BLaER1 treated with 17β-estradiol and CSF1 and Interleukin-3, amounts not matched to agents 10 nM and 100 nM (cell line): ENCODE measurements around the gene CASP5.
A peak's percentile ranks its signal among the peaks of the same experiment; 100 is the strongest.
"Not testable (repeated sequence)": the region's sequence is repeated elsewhere in the genome, so short reads cannot be mapped to it uniquely, and the experiment has no call there.

ENCODE experiments used
- H3K27ac ChIP-seq, 11 experiments: shearing (Covaris generic); formaldehyde crosslinking; 2 replicates each; pipeline ENCODE4 v1.8.1; 2022
- H3K27me3 ChIP-seq, 11 experiments: shearing (Covaris generic); formaldehyde crosslinking; 2 replicates each; pipeline ENCODE4 v1.8.1; 2022
- H3K36me3 ChIP-seq, 11 experiments: shearing (Covaris generic); formaldehyde crosslinking; 2 replicates each; pipeline ENCODE4 v1.8.1; 2022
- H3K4me1 ChIP-seq, 10 experiments: shearing (Covaris generic); formaldehyde crosslinking; 2 replicates each; pipeline ENCODE4 v1.8.1; 2022
- H3K4me2 ChIP-seq, 11 experiments: shearing (Covaris generic); formaldehyde crosslinking; 2 replicates each; pipeline ENCODE4 v1.8.1; 2022
- H3K4me3 ChIP-seq, 10 experiments: shearing (Covaris generic); formaldehyde crosslinking; 2 replicates each; pipeline ENCODE4 v1.8.1; 2022
- H3K9ac ChIP-seq, 11 experiments: shearing (Covaris generic); formaldehyde crosslinking; 2 replicates each; pipeline ENCODE4 v1.8.1; 2022
- H3K9me3 ChIP-seq, 11 experiments: shearing (Covaris generic); formaldehyde crosslinking; replicated peaks in 1 of 11; 2 replicates each; pipeline ENCODE4 v1.8.1; 2022
- H4K20me1 ChIP-seq, 11 experiments: shearing (Covaris generic); formaldehyde crosslinking; 2 replicates each; pipeline ENCODE4 v1.8.1; 2022
- Cebpa-rat ChIP-seq, 11 experiments: shearing (Covaris generic); IDR thresholded peaks; 2 replicates each; pipeline ENCODE4 v1.8.1; 2022

Gene CASP5

GRCh38 chr11:105054723-105055493, 31.9 kb upstream of the CASP5 start:
- Histone ChIP-seq H3K9ac (no peak overlapping the region), H3K27ac (peak overlapping the region in 1 of 11 experiments; percentile 39; a peak in 1 of 22 replicates), H3K4me2 (peak overlapping the region in 3 of 11 experiments; percentile 10 to 23 (median 16); a peak in 3 of 22 replicates), H3K9me3 (peaks cover 0 to 8% (median 0%) of the 10 kb centered on the region in 11 experiments; a peak in 1 of 22 replicates), H3K27me3 (no peaks in the 10 kb centered on the region), H3K4me3 (no peak overlapping the region), H3K36me3 (no peaks in the 10 kb centered on the region), H3K4me1 (peaks cover 0 to 34% (median 0%) of the 10 kb centered on the region in 10 experiments; a peak in 6 of 20 replicates), H4K20me1 (no peaks in the 10 kb centered on the region)
- TF ChIP-seq Cebpa-rat (IDR thresholded peaks at IDR 0.05) = no peak

- H3K4me3 ChIP-seq = no peak overlapping the region
- TF ChIP-seq Cebpa-rat (IDR thresholded peaks at IDR 0.05) = no peak
These were observed 29.5 kb upstream of the CASP5 start for GRCh38 chr11:105052487-105052886.

GRCh38 chr11:105051559-105051958, 28.6 kb upstream of the CASP5 start:
- Histone ChIP-seq H3K9me3 (peaks cover 0 to 8% (median 0%) of the 10 kb centered on the region in 11 experiments; a peak in 1 of 22 replicates), H3K36me3 (no peaks in the 10 kb centered on the region), H4K20me1 (no peaks in the 10 kb centered on the region), H3K4me1 (peaks cover 0 to 46% (median 0%) of the 10 kb centered on the region in 10 experiments; a peak in 6 of 20 replicates), H3K27ac (no peak overlapping the region), H3K27me3 (no peaks in the 10 kb centered on the region), H3K9ac (no peak overlapping the region), H3K4me3 (no peak overlapping the region), H3K4me2 (no peak overlapping the region)
- no peak for TF ChIP-seq Cebpa-rat (IDR thresholded peaks at IDR 0.05)

More at GRCh38 chr11:105052487-105052886, 29.5 kb upstream of the CASP5 start:
- Histone ChIP-seq H3K4me2 (peak overlapping the region in 1 of 11 experiments; percentile 30; a peak in 1 of 22 replicates), H3K27me3 (no peaks in the 10 kb centered on the region), H4K20me1 (no peaks in the 10 kb centered on the region), H3K36me3 (no peaks in the 10 kb centered on the region), H3K9me3 (peaks cover 0 to 8% (median 0%) of the 10 kb centered on the region in 11 experiments; a peak in 1 of 22 replicates), H3K27ac (no peak overlapping the region), H3K9ac (no peak overlapping the region), H3K4me1 (peaks cover 0 to 46% (median 0%) of the 10 kb centered on the region in 10 experiments; a peak in 6 of 20 replicates)

GRCh38 chr11:105049481-105049880, 26.5 kb upstream of the CASP5 start:
- Histone ChIP-seq H3K27ac (no peak overlapping the region), H3K4me2 (no peak overlapping the region), H3K9ac (no peak overlapping the region), H3K9me3 (peaks cover 0 to 8% (median 0%) of the 10 kb centered on the region in 11 experiments; a peak in 1 of 22 replicates), H3K4me3 (no peak overlapping the region), H4K20me1 (no peaks in the 10 kb centered on the region), H3K27me3 (no peaks in the 10 kb centered on the region), H3K36me3 (no peaks in the 10 kb centered on the region), H3K4me1 (peaks cover 5 to 49% (median 14%) of the 10 kb centered on the region in 10 experiments; a peak in 17 of 20 replicates)
- TF ChIP-seq Cebpa-rat (IDR thresholded peaks at IDR 0.05) = no peak

- H4K20me1 ChIP-seq = no peaks in the 10 kb centered on the region
- peak overlapping the region in 3 of 11 experiments; percentile 24 to 77 (median 47); a peak in 5 of 22 replicates for H3K27ac ChIP-seq
- H3K4me3 ChIP-seq = no peak overlapping the region
- H3K27me3 ChIP-seq = no peaks in the 10 kb centered on the region
- TF ChIP-seq Cebpa-rat (IDR thresholded peaks at IDR 0.05) = no peak
- no peak overlapping the region for H3K9ac ChIP-seq
- H3K36me3 ChIP-seq = peaks cover 0 to 7% (median 0%) of the 10 kb centered on the region in 11 experiments; a peak in 1 of 22 replicates
- peak overlapping the region in 3 of 11 experiments; percentile 10 to 96 (median 76); a peak in 6 of 22 replicates for H3K4me2 ChIP-seq
- 0 out of 22 replicates have a peak, but pooled peaks cover 0 to 3% (median 0%) of the 10 kb centered on the region in 11 experiments for H3K9me3 ChIP-seq
- H3K4me1 ChIP-seq = peaks cover 5 to 65% (median 16%) of the 10 kb centered on the region in 10 experiments; a peak in 17 of 20 replicates
These were observed 24.1 kb upstream of the CASP5 start for GRCh38 chr11:105046898-105047579.

- Histone ChIP-seq H3K9me3 (peaks cover 0 to 9% (median 0%) of the 10 kb centered on the region in 11 experiments; a peak in 4 of 22 replicates), H3K4me3 (peak overlapping the region in 5 of 10 experiments; percentile 45 to 72 (median 66); a peak in 6 of 20 replicates), H3K9ac (peak overlapping the region in 4 of 11 experiments; percentile 77 to 86 (median 80); a peak in 6 of 22 replicates), H3K4me2 (peak overlapping the region; percentile 39 to 96 (median 73); a peak in 21 of 22 replicates), H3K4me1 (peaks cover 5 to 76% (median 18%) of the 10 kb centered on the region in 10 experiments; a peak in 17 of 20 replicates), H3K36me3 (peaks cover 0 to 20% (median 0%) of the 10 kb centered on the region in 11 experiments; a peak in 6 of 22 replicates), H3K27ac (peak overlapping the region in 8 of 11 experiments; percentile 60 to 83 (median 74); a peak in 17 of 22 replicates), H3K27me3 (no peaks in the 10 kb centered on the region), H4K20me1 (no peaks in the 10 kb centered on the region)
- TF ChIP-seq Cebpa-rat (IDR thresholded peaks at IDR 0.05) = no peak
These were observed 22.8 kb upstream of the CASP5 start for GRCh38 chr11:105045676-105046296.

GRCh38 chr11:105044557-105045524, 21.9 kb upstream of the CASP5 start, which contains the start of gene CARD16:
CARD16 (minus strand) TSS chr11:105045335; CDS start chr11:105045297, 38 bp downstream.
- H3K9ac ChIP-seq = peak within 1 kb of the TSS; percentile 45 to 86 (median 72); a peak in 20 of 22 replicates
- H3K9me3 ChIP-seq = peaks cover 0 to 16% (median 0%) of the 10 kb centered on the region in 11 experiments; a peak in 6 of 22 replicates
- H3K4me1 ChIP-seq = peaks cover 5 to 73% (median 18%) of the 10 kb centered on the region in 10 experiments; a peak in 17 of 20 replicates
- peak in 2 of 11 experiments; percentile 28 to 43; a peak in 2 of 22 replicates for TF ChIP-seq Cebpa-rat (IDR thresholded peaks at IDR 0.05)
- peak within 1 kb of the TSS; percentile 39 to 96 (median 73) for H3K4me2 ChIP-seq
- peak within 1 kb of the TSS; percentile 28 to 83 (median 72); a peak in 21 of 22 replicates for H3K27ac ChIP-seq
- H3K4me3 ChIP-seq = peak within 1 kb of the TSS; percentile 35 to 72 (median 58); a peak in 18 of 20 replicates
- H3K36me3 ChIP-seq = peaks cover 0 to 29% (median 0%) of the 10 kb centered on the region in 11 experiments; a peak in 6 of 22 replicates
- not testable (repeated sequence) for H3K27me3 ChIP-seq, H4K20me1 ChIP-seq
